Heart left ventricle (tissue), 13 donors: ENCODE data around the gene POLG.

Experiments used
- CTCF ChIP-seq, 12 donors: fragments of 200-600 bp; sonication (generic) in 4 of 12; IDR thresholded peaks; one replicate each; pipeline versions ENCODE4 v1.5.0 to v1.8.0; 2018 to 2022; ENCODE audit warnings: antibody characterized with exemption in 12 of 12, mild to moderate bottlenecking in 5 of 12
- POLR2A ChIP-seq, 2 donors: fragments of 450-650 bp; IDR thresholded peaks; one replicate each; pipeline ENCODE4 v1.6.1; 2017; ENCODE audit warnings: antibody characterized with exemption in 2 of 2, mild to moderate bottlenecking in 2 of 2, moderate library complexity in 2 of 2
- donor health status: ischemic (EF 13 %, LVEDD 7.1; RV severe dilation, severe dysfunction).
- donor health status: DM: no; HTN: yes; CAD: no.
- donor health status: DM: no; HTN: no; CAD: no.
- donor health status: ischemic (EF 25% LVEDD 6.9; RV normal size, moderate dysfunction).
- donor health status: ischemic (EF 25% LVEDD 5.7; RV mildly dilated, moderate dysfunction).
- donor health status: ischemic (EF 35%, LVEDD 5.7; RV mildly dilated, moderate dysfunction).
- donor health status: nonischemic (EF 11% LVEDD 7.7; RV severe dilation, severe dysfunction).
- donor health status: DM: yes; HTN: yes; CAD: no.
- donor health status: PGD.
- donor health status: ischemic (EF 29% LVEDD 5.4; RV normal size, mild dysfunction).
- donor health status: nonischemic (EF 23%, LVEDD 6.1; RV moderate dilation, normal function).

DNA sequence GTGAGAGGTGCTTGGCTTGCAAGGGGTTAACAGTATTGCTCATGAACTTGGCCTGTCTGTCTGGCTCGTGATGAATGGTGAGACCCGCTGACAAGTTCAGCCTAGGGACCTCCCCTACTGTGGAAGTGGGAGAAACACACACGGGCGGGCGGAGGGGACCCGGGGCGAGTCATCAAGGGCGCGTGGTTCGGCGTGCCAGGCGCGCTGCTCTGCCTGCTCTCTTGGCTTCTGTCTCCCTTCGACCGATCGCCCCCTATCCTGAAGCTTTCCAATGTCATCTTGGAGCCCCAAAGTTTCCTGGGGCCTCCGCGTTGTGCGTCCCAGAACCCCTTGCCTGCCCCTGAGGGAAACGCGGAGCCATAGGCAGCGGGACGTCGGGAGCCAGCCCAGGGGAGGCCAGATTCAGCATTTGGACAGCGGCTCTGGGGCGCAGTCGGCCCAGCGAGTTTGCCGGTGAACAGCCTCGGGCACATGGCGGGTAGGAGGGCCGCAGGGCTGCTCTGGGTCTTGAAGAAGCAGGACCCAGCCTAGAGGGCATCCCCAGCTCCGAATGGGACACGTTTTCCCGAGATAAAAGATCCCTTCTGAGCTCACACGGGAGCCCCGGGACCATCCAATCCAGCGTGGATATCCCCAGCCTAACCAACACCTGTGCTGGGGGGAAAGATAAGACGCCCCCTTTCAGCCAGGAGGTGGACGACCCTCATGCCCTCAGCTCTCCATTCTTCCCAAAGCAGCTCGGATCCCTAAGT is 27.0 kb upstream of the POLG start:
- TF ChIP-seq POLR2A (IDR thresholded peaks at IDR 0.05) = no peak
- TF ChIP-seq CTCF (IDR thresholded peaks at IDR 0.05) = no peak
